Measurements from ENCODE around the gene CHSY1. TPM values are rescaled to one million over a fixed set of nuclear protein-coding genes. Genes with fewer than 3 reads are reported as not detected.

The CHSY1 gene
- total RNA-seq, 1 donor from 2014 or later = 38.2 TPM

GRCh38 chr15:101169495-101170071 is 82.3 kb downstream of the CHSY1 start:
- Mint-ChIP-seq H3K4me1 (ENCODE audit: low read depth, unreplicated experiment) (peaks cover 45% of the 10 kb centered on the region), H3K4me3 (ENCODE audit: unreplicated experiment) (peak overlapping the region; percentile 65), H3K27me3 (ENCODE audit: unreplicated experiment) (peaks cover 24% of the 10 kb centered on the region), H3K27ac (ENCODE audit: unreplicated experiment) (peak overlapping the region; percentile 93), H3K36me3 (ENCODE audit: unreplicated experiment) (peaks cover 21% of the 10 kb centered on the region), H3K9me3 (ENCODE audit: unreplicated experiment) (peaks cover 20% of the 10 kb centered on the region)
- TF ChIP-seq CTCF (IDR thresholded peaks at IDR 0.05; ENCODE audit: partially characterized antibody, unreplicated experiment) = no peak
- peak; percentile 49 for DNase-seq

GRCh38 chr15:101168898-101169494 is 82.9 kb downstream of the CHSY1 start:
- peaks cover 27% of the 10 kb centered on the region for H3K36me3 Mint-ChIP-seq (ENCODE audit: unreplicated experiment)
- peaks cover 40% of the 10 kb centered on the region for H3K4me1 Mint-ChIP-seq (ENCODE audit: low read depth, unreplicated experiment)
- peaks cover 24% of the 10 kb centered on the region for H3K9me3 Mint-ChIP-seq (ENCODE audit: unreplicated experiment)
- H3K27me3 Mint-ChIP-seq (ENCODE audit: unreplicated experiment) = peaks cover 20% of the 10 kb centered on the region
- no peak for TF ChIP-seq CTCF (IDR thresholded peaks at IDR 0.05; ENCODE audit: partially characterized antibody, unreplicated experiment)
- no peak overlapping the region for H3K4me3 Mint-ChIP-seq (ENCODE audit: unreplicated experiment)
- peak overlapping the region; percentile 64 for H3K27ac Mint-ChIP-seq (ENCODE audit: unreplicated experiment)
- DNase-seq = no peak

- Mint-ChIP-seq H3K27ac (ENCODE audit: unreplicated experiment) (no peak overlapping the region), H3K36me3 (ENCODE audit: unreplicated experiment) (peaks cover 32% of the 10 kb centered on the region), H3K27me3 (ENCODE audit: unreplicated experiment) (peaks cover 17% of the 10 kb centered on the region), H3K9me3 (ENCODE audit: unreplicated experiment) (peaks cover 28% of the 10 kb centered on the region), H3K4me3 (ENCODE audit: unreplicated experiment) (no peak overlapping the region), H3K4me1 (ENCODE audit: low read depth, unreplicated experiment) (peaks cover 37% of the 10 kb centered on the region)
- no peak for TF ChIP-seq CTCF (IDR thresholded peaks at IDR 0.05; ENCODE audit: partially characterized antibody, unreplicated experiment)
- DNase-seq = no peak
These were observed 83.4 kb downstream of the CHSY1 start for GRCh38 chr15:101168463-101168824.

GRCh38 chr15:101167753-101168462 is 83.9 kb downstream of the CHSY1 start:
- TF ChIP-seq CTCF (IDR thresholded peaks at IDR 0.05; ENCODE audit: partially characterized antibody, unreplicated experiment) = no peak
- Mint-ChIP-seq H3K36me3 (ENCODE audit: unreplicated experiment) (peaks cover 33% of the 10 kb centered on the region), H3K4me3 (ENCODE audit: unreplicated experiment) (no peak overlapping the region), H3K27me3 (ENCODE audit: unreplicated experiment) (peaks cover 17% of the 10 kb centered on the region), H3K9me3 (ENCODE audit: unreplicated experiment) (peaks cover 32% of the 10 kb centered on the region), H3K4me1 (ENCODE audit: low read depth, unreplicated experiment) (peaks cover 35% of the 10 kb centered on the region), H3K27ac (ENCODE audit: unreplicated experiment) (no peak overlapping the region)
- no peak for DNase-seq

GRCh38 chr15:101167411-101167752 is 84.5 kb downstream of the CHSY1 start:
- Mint-ChIP-seq H3K27me3 (ENCODE audit: unreplicated experiment) (peaks cover 17% of the 10 kb centered on the region), H3K9me3 (ENCODE audit: unreplicated experiment) (peaks cover 35% of the 10 kb centered on the region), H3K4me3 (ENCODE audit: unreplicated experiment) (no peak overlapping the region), H3K27ac (ENCODE audit: unreplicated experiment) (no peak overlapping the region), H3K4me1 (ENCODE audit: low read depth, unreplicated experiment) (peaks cover 35% of the 10 kb centered on the region), H3K36me3 (ENCODE audit: unreplicated experiment) (peaks cover 33% of the 10 kb centered on the region)
- no peak for DNase-seq
- no peak for TF ChIP-seq CTCF (IDR thresholded peaks at IDR 0.05; ENCODE audit: partially characterized antibody, unreplicated experiment)

Data from glutamatergic neuron (in vitro differentiated cells).